IPS-18a (cell line): Measurements from ENCODE around the gene ADAMTS3.

ENCODE experiments used
- H3K27ac ChIP-seq: one replicate; pipeline ENCODE4 v1.5.1; 2013; ENCODE audit warnings: low read length
- H3K27me3 ChIP-seq: one replicate; pipeline ENCODE4 v1.6.1; 2013; ENCODE audit warnings: mild to moderate bottlenecking, low read length; ENCODE audit not compliant: control insufficient read depth, insufficient read depth
- H3K36me3 ChIP-seq: one replicate; pipeline ENCODE4 v1.6.1; 2013; ENCODE audit warnings: low read depth, low read length; ENCODE audit not compliant: control insufficient read depth
- H3K4me1 ChIP-seq: one replicate; pipeline ENCODE4 v1.6.1; 2013; ENCODE audit warnings: low read depth, low read length; ENCODE audit not compliant: control insufficient read depth
- H3K4me3 ChIP-seq: one replicate; pipeline ENCODE4 v1.5.1; 2013; ENCODE audit warnings: low read length
- H3K9ac ChIP-seq: one replicate; pipeline ENCODE4 v1.6.1; 2013; ENCODE audit warnings: mild to moderate bottlenecking, low read length, moderate library complexity
- H3K9me3 ChIP-seq: one replicate; pipeline ENCODE4 v1.6.1; 2013; ENCODE audit warnings: low read depth, low read length; ENCODE audit not compliant: control insufficient read depth

Gene ADAMTS3

DNA sequence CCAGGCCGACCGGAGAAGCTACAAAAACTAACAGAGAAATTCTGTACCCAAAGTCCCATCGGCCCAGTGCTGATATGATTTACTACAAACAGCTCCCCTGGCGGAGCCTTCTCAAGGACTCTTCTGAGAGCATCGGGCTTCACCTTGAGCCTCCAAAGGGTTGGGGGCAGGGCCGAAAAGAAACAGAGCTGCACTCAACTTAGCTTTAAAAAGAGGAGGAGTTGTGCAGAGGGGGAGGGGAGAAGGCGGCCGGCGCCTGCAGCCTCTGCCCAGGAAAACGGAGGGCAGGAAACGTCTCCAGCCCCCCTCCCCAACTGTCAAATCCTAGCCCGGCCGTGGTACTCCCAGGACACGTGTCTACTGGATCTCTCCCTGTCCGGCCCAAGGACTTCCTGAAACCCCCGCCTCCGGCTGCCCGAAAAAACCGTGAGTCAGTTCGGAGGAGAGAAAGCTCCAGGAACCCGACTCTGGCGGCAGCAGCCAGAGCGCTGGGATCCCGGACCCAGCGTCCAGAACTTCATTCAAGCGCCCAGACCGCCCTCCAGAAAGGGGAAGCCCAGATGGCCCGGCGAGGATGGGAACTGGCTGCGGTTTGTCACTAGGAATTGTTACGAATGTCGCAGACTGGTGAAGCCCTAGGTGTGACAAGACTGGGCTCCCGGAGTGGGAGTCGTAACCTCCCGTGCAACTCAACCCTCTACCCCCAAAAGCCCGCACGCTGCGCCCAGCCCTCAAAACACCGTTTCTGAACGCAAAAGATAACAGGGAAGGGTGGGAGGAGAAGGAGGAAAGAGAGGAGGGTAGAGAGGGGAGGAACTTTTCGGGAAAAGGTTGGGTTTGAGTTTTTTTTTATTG is 973 bp downstream of the ADAMTS3 start:
- no peaks in the 10 kb centered on the region for H3K9me3 ChIP-seq
- H3K36me3 ChIP-seq: no peaks in the 10 kb centered on the region
- H3K9ac ChIP-seq: peak overlapping the region; percentile 29
- H3K27me3 ChIP-seq: peaks cover 7% of the 10 kb centered on the region
- peak overlapping the region; percentile 82 for H3K4me3 ChIP-seq
- no peak overlapping the region for H3K27ac ChIP-seq
- peaks cover 16% of the 10 kb centered on the region for H3K4me1 ChIP-seq

DNA sequence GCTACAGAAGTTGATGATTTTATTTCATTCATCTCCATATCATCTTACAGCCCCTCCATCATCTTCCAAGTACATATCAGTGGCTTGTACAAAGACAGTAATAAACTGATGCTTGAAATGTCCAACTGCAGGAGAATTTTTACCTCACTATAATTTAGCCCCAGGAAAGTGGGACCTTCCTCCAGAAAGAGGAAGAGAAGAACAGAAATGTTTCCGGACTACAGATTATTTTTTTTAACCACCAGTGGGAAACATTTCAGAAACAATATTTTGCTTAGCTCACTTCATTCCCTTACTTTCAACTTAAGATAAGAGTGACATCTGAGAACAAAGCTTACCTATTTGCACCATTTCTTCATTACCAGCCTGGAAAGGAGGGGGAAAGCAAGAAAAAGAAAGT is 2.0 kb downstream of the ADAMTS3 start:
- peak overlapping the region; percentile 82 for H3K4me3 ChIP-seq
- no peak overlapping the region for H3K27ac ChIP-seq
- H3K9ac ChIP-seq: peak overlapping the region; percentile 29
- no peaks in the 10 kb centered on the region for H3K36me3 ChIP-seq
- H3K27me3 ChIP-seq: peaks cover 7% of the 10 kb centered on the region
- no peaks in the 10 kb centered on the region for H3K9me3 ChIP-seq
- peaks cover 16% of the 10 kb centered on the region for H3K4me1 ChIP-seq

DNA sequence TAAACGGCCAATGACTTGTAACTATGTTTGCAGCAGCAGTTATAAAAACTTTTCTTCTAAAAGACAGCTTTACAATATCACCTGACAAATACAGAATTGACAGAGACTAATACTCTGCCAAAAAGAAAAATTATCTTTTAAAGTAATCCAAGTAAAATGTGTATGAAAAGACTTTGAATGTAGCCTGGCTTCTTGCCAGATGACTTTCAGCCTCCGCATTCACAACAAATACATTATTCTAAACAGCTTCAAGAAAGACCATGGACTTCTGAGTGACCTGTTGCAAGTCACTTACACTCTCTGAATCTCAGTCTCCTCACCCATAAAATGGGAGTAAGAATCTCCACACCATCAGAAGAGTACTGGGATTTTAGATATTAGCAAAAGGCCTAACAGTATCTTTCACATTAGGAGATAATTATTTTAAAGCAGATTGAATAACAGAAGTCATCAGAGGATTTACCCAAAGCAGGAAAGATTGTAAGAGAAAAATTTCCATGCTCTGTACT is 2.5 kb downstream of the ADAMTS3 start:
- Histone ChIP-seq H3K36me3 (no peaks in the 10 kb centered on the region), H3K27ac (no peak overlapping the region), H3K9me3 (no peaks in the 10 kb centered on the region), H3K9ac (no peak overlapping the region), H3K4me1 (peaks cover 16% of the 10 kb centered on the region), H3K4me3 (peak overlapping the region; percentile 82), H3K27me3 (peaks cover 7% of the 10 kb centered on the region)

DNA sequence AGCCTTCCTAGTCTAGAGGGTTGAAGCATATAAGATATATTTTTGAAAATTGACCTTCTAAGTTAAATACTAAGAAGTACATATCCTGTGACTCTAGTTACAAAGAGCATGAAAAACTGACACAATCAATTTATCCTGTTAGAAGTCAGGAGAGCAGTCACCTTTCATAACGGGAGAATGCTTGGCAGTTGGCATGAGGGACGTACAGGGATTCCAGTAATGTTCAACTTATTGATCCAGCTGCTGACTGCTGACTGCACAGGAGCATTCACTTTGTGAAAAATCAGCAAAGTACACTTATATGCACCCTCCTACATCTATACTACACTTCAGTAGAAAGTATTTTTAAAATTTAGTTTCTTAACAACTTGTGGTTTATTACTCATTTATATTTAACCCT is 4.2 kb downstream of the ADAMTS3 start:
- no peak overlapping the region for H3K9ac ChIP-seq

DNA sequence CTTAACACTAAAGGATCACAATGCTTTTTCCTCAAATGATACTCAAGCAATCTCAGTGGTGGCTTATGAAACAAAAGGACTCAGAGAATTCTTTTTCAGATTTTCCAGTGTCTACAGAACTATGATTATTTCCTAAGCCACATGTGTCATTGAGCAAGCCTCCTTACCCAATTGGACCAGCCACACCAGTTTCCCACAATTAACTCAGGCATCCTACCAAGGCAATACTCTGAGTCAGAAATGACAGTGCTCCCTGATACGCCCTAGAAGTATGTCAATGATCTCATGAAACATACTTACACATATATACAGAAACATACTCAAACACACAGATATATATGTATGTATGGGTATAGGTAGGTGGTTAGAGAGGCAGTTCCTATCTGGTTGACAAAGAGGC is 4.8 kb downstream of the ADAMTS3 start:
- H3K9ac ChIP-seq: no peak overlapping the region
- H3K27ac ChIP-seq: no peak overlapping the region
- H3K36me3 ChIP-seq: no peaks in the 10 kb centered on the region
- no peaks in the 10 kb centered on the region for H3K9me3 ChIP-seq
- H3K4me1 ChIP-seq: peaks cover 9% of the 10 kb centered on the region
- H3K27me3 ChIP-seq: no peaks in the 10 kb centered on the region
- H3K4me3 ChIP-seq: no peak overlapping the region

More for the DNA sequence above, 4.2 kb downstream of the ADAMTS3 start:
- Histone ChIP-seq H3K36me3 (no peaks in the 10 kb centered on the region), H3K4me1 (peaks cover 12% of the 10 kb centered on the region), H3K27me3 (peaks cover under 1% of the 10 kb centered on the region), H3K9me3 (no peaks in the 10 kb centered on the region), H3K27ac (no peak overlapping the region), H3K4me3 (no peak overlapping the region)

DNA sequence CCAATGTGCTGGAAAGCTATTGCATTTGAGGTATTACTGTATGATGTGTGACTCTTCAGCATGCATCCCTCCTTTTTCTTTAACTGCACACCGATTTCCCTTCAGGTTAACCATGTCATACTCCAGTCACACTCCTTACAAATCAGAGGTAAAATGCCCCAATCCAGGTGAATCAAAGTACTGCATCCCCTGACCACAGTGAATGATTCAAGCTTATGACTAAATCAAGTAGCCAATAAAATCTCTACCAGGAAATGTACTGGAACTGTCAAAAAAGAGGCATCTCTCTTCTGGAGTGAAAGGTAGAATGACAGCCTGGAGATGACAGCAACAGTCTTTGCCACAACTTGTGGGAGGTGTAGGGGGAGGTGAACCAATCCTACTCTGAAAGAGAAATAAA is 10.4 kb downstream of the ADAMTS3 start:
- no peaks in the 10 kb centered on the region for H3K4me1 ChIP-seq
- H3K36me3 ChIP-seq: no peaks in the 10 kb centered on the region
- no peak overlapping the region for H3K4me3 ChIP-seq
- H3K27me3 ChIP-seq: no peaks in the 10 kb centered on the region
- no peaks in the 10 kb centered on the region for H3K9me3 ChIP-seq
- H3K9ac ChIP-seq: no peak overlapping the region
- H3K27ac ChIP-seq: no peak overlapping the region

DNA sequence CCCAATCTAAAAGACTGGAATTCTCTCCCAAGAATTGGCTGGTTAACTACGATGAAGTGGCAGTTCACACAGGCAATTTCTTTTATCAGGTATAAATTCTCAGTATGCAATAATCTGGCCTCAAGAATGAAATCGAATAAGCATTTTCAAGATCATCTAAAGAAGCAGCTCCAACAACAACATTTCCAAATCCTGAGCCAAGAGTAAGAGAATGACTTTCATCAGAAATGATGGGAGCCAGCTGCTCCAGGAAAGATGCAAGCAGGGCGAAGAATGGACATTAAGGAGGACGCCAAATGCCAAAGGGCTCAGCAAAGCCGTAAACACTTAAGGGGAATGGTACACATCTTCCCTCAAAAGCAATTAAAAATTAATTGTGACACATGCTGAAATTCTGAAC is 12.0 kb downstream of the ADAMTS3 start:
- H3K9me3 ChIP-seq: no peaks in the 10 kb centered on the region
- H3K9ac ChIP-seq: no peak overlapping the region
- no peak overlapping the region for H3K27ac ChIP-seq
- no peaks in the 10 kb centered on the region for H3K36me3 ChIP-seq
- H3K4me3 ChIP-seq: no peak overlapping the region
- no peaks in the 10 kb centered on the region for H3K4me1 ChIP-seq
- no peaks in the 10 kb centered on the region for H3K27me3 ChIP-seq

DNA sequence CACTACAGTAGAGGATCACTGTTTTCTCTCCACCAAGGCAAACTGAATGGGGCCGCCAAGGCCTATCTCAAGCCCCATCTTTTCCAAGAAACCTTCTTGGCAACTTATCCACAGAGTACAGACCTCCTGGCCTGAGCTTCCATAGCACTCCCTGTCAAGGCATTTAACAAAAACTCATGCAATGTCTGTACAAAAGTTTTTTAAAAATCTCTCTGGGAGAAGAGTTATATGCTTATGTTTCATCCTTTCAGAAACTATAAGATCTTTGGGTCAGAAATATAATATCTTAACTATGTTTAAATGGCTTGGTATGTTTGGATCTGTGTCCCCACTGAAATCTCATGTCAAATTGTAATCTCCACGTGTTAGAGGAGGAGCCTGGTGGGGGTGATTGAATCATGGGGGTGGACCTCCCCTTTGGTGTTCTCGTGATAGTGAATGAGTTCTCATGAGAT is 13.6 kb downstream of the ADAMTS3 start:
- no peaks in the 10 kb centered on the region for H3K36me3 ChIP-seq
- no peak overlapping the region for H3K27ac ChIP-seq
- no peak overlapping the region for H3K4me3 ChIP-seq

DNA sequence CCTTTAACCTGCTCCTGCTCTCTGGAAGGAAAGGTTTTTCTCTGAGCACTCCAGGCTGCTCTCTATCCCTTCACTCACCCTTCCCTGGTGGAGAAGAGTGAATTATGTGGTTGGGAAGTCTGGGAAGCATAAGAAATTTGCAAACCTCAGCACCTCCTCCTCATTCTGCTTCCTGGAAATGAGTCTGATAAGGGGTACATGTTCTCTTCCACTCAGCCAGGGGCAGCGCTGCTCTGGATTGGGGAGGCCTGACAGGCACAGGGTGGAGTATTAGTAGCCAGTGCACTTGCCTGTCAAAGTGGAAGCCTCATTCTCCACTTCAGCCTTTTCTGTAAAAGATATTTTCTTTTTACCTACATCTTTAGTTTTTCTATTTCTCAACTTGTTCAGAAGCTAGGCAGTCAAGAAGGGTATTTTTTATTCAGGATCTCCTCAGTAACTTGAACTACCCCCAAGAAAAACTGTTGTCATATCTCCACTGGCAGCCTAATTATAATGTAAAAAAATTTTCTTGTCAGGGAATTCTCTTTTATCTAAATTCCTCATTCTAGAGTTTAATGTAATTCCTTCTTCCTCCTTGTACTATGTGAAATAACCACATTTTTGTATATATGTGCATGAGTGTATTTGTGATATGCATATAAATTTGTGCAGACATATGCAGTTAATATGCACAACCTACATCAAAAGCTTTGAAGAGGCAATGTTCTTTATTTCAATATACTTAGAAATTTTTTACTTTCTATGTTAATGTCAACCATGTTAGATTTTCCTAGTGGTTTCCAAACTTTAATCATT is 15.3 kb downstream of the ADAMTS3 start:
- Histone ChIP-seq H3K27ac (no peak overlapping the region), H3K27me3 (no peaks in the 10 kb centered on the region), H3K9me3 (no peaks in the 10 kb centered on the region), H3K4me1 (no peaks in the 10 kb centered on the region), H3K4me3 (no peak overlapping the region), H3K36me3 (no peaks in the 10 kb centered on the region), H3K9ac (no peak overlapping the region)

More for the DNA sequence above, 13.6 kb downstream of the ADAMTS3 start:
- no peaks in the 10 kb centered on the region for H3K9me3 ChIP-seq
- H3K4me1 ChIP-seq: no peaks in the 10 kb centered on the region
- H3K9ac ChIP-seq: no peak overlapping the region
- H3K27me3 ChIP-seq: no peaks in the 10 kb centered on the region

DNA sequence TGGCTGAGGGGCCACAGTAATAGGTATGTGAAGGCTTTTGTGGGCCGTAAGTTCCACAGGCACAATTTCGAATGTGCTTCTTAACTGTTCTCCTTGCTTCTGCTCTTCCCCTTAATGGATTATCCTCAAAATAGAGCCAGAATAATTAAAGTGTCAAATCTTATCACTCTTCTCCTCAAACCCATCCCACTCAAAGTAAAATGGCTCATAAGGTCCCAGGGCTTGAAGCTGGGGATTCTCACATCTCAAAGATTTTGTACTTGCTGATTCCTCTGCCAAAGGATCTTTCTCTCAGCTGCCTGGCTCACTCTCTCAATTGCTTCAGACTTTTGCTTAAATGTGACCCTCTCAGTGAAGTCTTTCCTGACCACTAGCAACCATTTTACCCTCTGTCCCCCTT is 16.6 kb downstream of the ADAMTS3 start:
- no peaks in the 10 kb centered on the region for H3K4me1 ChIP-seq
- H3K27me3 ChIP-seq: no peaks in the 10 kb centered on the region
- no peaks in the 10 kb centered on the region for H3K9me3 ChIP-seq
- no peaks in the 10 kb centered on the region for H3K36me3 ChIP-seq
- no peak overlapping the region for H3K4me3 ChIP-seq
- H3K9ac ChIP-seq: no peak overlapping the region
- H3K27ac ChIP-seq: no peak overlapping the region

DNA sequence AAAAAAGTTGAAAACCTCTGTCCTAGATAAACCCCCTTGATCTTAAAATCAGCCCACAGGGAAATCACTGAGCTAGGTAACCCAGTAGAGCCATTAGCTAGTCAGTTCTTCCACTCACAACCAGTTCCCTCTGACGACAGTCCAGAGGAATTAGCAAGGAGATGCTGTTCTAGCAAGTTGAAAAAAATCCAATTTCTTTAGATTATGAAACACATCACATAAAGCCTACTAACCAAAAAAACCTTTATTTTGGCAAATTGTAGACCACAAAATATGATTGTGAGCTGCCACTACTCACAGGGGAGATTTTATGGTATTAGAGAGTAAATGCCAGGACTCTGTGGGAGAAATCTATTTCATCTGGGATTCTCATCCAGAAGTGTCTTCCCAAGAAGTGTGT is 22.6 kb downstream of the ADAMTS3 start:
- Histone ChIP-seq H3K27ac (no peak overlapping the region), H3K9ac (no peak overlapping the region), H3K4me3 (no peak overlapping the region), H3K36me3 (no peaks in the 10 kb centered on the region), H3K27me3 (no peaks in the 10 kb centered on the region), H3K4me1 (no peaks in the 10 kb centered on the region), H3K9me3 (no peaks in the 10 kb centered on the region)
